HG02571 (cell line): ENCODE data around the gene WWP2.
"Not testable (repeated sequence)": the region's sequence is repeated elsewhere in the genome, so short reads cannot be mapped to it uniquely, and the experiment has no call there.

Experiments used
- ATAC-seq: cut with Tn5 transposase; IDR thresholded peaks from one replicate; pipeline ENCODE4 v1.9.1; 2021; ENCODE audit warnings: mild to moderate bottlenecking, moderate library complexity; ENCODE audit not compliant: unreplicated experiment

Gene WWP2

GRCh38 chr16:69854776-69855175 is 92.6 kb downstream of the WWP2 start:
- not testable (repeated sequence) for ATAC-seq

DNA sequence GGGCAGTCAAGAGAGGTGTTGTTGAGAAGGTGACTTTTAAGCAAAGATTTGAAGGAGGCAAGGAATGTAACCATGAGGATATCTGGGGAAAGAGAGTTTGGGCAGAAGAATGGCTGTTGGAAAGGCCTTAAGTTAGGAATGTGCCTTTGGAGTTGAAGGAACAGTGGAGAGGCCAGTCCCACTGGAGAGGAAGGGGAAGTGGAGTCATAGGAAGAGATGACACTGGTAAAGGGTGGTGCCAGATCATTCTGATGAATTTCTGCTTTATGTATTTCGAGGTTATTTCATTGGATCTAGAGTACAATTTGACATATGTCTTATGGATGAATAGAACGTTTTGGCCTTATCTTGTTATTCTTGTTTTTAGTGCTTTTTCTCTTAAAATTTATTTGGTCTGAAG is 93.5 kb downstream of the WWP2 start:
- no peak for ATAC-seq

DNA sequence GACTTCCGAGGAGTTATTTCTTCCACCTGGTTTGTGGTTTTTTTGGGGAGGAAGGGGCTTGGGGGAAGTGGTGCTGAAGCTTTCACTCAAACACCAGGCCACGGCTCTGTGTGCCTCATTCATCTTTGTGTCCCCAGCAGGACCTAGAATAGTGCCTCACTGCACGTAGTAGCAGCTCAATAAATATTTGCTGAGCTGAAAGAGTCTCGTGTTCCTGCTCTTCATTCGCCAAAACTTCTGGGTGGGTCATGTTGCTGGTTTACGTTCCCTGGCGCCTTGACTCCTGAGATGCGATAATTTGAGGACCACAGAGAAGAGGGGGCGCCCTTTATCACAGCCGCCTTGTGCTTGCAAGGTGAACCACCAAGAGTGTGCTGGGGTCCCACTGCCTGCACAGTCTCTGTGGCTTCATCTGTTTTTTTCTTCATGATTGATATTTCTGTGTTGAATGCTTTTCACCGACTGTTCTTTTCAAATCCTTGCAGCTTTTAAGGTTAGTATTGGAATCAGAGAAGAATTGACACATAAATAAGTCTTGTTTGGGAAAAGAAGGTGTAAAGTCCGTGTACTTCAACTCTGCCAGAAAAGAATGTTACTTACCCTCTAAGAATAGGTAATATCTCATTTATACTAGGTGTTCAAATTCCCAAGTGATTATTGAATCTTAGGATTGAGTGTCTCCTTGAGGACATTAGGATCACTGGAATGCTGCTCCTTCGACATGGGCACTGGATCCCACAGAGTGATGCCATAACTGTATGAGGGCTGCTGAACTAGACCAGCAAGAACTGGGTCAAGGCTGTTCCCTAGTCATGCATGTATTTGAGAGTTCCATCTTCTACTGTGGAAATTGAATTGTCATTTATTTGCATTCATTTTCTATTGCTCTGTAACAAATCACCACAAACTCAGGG is 96.3 kb downstream of the WWP2 start:
- ATAC-seq = no peak

- ATAC-seq = no peak
Observed at GRCh38 chr16:69859105-69859989, 97.2 kb downstream of the WWP2 start.

GRCh38 chr16:69860233-69861231 is 98.4 kb downstream of the WWP2 start:
- ATAC-seq = no peak

DNA sequence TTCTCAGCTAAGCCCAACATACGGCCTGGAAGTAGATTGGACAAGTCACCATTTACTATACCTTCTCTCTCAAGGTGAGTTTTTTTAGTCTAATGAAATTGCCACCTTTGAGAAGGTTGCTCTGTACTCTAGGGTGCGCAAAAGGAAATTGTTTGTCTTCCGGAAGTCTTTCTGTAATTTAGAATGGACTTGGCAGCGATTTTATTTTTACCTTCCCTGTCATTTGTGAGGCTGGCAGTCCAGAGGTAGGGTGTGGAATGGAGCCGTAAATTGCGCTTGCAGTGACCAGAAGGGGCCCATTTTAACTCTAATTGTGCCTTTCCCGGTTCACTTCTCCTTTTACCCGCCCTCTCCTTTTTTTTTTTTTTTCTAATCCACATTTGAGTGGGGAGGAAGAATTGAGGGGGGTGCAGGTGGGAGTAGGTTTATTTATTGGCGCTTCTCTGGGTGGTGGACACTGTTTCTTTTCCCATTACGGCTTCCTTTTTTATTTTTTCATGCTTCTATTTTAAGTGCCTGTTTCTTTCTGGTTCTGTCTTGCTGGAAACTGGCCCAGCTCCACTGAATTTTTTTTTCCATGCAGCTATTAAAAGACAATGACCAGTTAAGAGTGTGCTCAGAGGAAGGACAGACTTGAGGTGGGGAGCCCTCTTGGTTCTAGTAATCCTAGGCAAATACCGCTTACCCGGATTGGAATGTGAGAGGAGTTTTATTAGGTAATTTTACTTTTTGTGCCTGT is 99.3 kb downstream of the WWP2 start:
- no peak for ATAC-seq

- ATAC-seq = no peak
Observed at GRCh38 chr16:69863401-69864281, 101.5 kb downstream of the WWP2 start.

DNA sequence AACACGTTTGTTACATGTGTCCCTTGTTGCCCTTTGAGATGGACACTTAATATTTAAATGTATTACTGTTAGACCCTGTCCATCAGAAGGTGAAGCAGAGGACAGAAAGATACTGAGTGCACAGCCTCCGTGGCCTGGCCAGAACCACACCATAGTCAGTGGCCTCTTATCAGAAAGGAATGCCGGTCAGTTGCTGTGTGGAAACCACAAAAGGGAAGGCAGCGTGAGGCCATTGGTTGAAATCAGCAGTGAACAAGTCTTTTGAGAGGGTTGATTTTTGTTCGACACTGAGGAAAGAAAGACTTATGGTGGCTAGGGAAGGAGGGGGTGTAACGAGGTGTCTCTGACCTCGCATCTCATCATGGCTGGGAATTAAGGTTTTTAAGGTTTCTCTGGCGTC is 103.6 kb downstream of the WWP2 start:
- ATAC-seq = no peak

DNA sequence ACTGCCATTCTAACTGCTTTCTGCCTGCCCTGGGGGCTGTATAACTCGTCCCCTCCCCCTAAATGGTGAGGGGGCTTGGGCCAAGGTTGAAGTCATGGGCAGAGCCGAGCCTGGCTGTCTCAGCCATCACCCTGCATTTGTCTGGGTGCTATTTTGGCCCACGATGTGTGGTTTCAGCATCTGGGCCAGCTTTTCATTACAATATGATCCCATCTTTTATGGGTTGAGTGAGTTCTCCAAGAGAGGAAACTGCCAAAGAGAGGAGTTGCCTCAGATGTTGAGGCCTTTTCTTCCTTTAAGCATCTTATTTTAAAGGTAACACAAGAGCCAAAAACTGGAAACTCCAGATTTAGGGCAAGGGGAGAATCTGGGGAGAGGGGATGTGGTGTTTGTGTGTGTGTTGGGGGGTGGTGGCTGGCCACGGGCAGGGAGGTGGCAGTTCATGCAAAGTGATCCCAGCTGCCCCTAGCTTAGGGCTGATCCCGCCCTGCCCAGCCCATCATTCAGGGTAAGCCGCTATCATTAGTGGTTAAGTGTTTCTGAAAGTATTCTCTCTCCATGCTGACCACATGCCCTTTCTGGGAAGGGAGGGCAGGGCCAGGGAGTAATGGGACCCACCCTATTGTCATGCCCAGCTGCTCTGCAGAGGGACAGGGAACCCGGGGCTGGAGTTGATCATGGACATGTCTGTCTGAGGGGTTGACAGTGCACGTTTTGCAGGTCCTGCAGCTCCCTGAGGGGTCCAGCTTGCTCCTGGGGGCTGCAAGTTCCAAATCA is 105.8 kb downstream of the WWP2 start:
- no peak for ATAC-seq

- ATAC-seq = no peak
Observed at GRCh38 chr16:69870761-69871160, 108.6 kb downstream of the WWP2 start.

GRCh38 chr16:69871708-69872107 is 109.6 kb downstream of the WWP2 start:
- no peak for ATAC-seq

- no peak for ATAC-seq
Observed at GRCh38 chr16:69872888-69873287, 110.8 kb downstream of the WWP2 start.

- no peak for ATAC-seq
Observed at GRCh38 chr16:69873783-69874182, 111.7 kb downstream of the WWP2 start.

DNA sequence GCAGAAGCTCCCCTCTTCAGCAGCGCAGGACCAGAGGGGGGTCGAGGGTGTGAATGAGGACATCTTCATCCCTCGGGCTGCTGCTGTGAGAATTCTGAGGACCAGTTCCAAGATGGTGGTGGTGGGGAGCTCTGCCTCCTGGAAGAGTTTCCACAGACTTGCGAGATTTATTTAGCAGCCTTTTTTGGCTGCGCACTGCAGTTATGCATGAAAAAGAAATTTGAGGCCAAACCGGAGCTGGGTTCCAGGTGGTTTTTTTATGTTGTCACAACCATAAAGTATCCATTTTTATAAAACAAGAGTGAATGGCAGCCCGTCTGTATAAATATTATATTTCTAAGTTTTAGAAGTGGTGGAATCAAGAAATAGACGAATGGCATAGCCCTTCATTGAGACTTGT is 112.1 kb downstream of the WWP2 start:
- ATAC-seq = no peak

DNA sequence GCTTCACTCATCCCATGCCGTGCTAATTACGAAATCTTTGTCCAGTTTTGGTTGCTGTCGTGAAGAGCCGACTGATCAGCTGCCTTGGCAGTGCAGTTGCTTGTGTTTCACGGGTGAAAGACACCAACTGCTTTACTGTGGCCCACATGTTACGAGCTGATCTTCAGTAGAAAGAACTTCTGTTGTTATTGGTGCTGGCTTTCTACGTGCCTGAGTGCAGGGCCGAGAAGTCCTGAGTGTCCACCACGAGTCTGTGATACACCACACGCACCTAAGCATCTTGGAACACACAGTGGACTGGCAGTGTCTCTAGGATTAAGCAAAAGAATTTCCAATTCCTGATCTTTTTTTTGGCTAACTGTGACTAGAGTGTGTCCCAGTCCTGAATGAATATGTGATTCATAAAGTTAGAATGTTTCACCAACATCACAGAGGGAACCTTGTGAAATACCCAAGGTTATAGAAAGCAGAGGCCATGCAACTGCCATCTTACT is 118.6 kb downstream of the WWP2 start:
- no peak for ATAC-seq

- ATAC-seq = no peak
Observed at GRCh38 chr16:69881141-69881540, 119.0 kb downstream of the WWP2 start.

GRCh38 chr16:69883744-69884143 is 121.6 kb downstream of the WWP2 start:
- no peak for ATAC-seq

- no peak for ATAC-seq
Observed at GRCh38 chr16:69885722-69886121, 123.6 kb downstream of the WWP2 start.
